AG09319 (cell line): Measurements from ENCODE around the gene LEMD1.
"Not testable (repeated sequence)": the region's sequence is repeated elsewhere in the genome, so short reads cannot be mapped to it uniquely, and the experiment has no call there.

Experiments
- DNase-seq: peaks from one replicate; pipeline ENCODE4 v3.0.0-alpha.2; 2010; ENCODE audit warnings: low read depth; ENCODE audit errors: extremely low read depth
- CTCF ChIP-seq: IDR thresholded peaks from 2 replicates; pipeline ENCODE4 v1.5.1; 2011; ENCODE audit warnings: low read depth, mild to moderate bottlenecking, inconsistent platforms, low read length, moderate library complexity

LEMD1 gene

GRCh38 chr1:205398586-205398985 lies 23.3 kb downstream of the LEMD1 start:
- DNase-seq: no peak
- TF ChIP-seq CTCF: no peak

GRCh38 chr1:205396967-205397616 lies 24.8 kb downstream of the LEMD1 start:
- peak; percentile 53 for TF ChIP-seq CTCF
- DNase-seq: no peak

GRCh38 chr1:205395616-205396015 lies 26.2 kb downstream of the LEMD1 start:
- no peak for TF ChIP-seq CTCF

GRCh38 chr1:205392650-205393049 lies 29.2 kb downstream of the LEMD1 start:
- no peak for DNase-seq
- TF ChIP-seq CTCF: no peak

More at GRCh38 chr1:205395616-205396015, 26.2 kb downstream of the LEMD1 start:
- no peak for DNase-seq

GRCh38 chr1:205391386-205391785 lies 30.5 kb downstream of the LEMD1 start:
- no peak for TF ChIP-seq CTCF
- DNase-seq: no peak

GRCh38 chr1:205387845-205388244 lies 34.0 kb downstream of the LEMD1 start:
- DNase-seq: no peak
- TF ChIP-seq CTCF: no peak

GRCh38 chr1:205382990-205383389 lies 38.9 kb downstream of the LEMD1 start:
- DNase-seq: not testable (repeated sequence)

- no peak for DNase-seq
Observed at GRCh38 chr1:205382561-205382960, 39.3 kb downstream of the LEMD1 start.

More at GRCh38 chr1:205382561-205382960, 39.3 kb downstream of the LEMD1 start:
- TF ChIP-seq CTCF: no peak
